HepG2 (cell line): Measurements from ENCODE around the gene TEF. TPM values are rescaled to one million over a fixed set of nuclear protein-coding genes. Genes with fewer than 3 reads are reported as not detected.

ENCODE experiments used
- ATF6 ChIP-seq: sonication (generic); formaldehyde crosslinking; conservative IDR thresholded peaks from 2 replicates; pipeline ENCODE4 v1.4.0; 2020; ENCODE audit warnings: missing genetic modification reagents
- BATF2 ChIP-seq: sonication (generic); formaldehyde crosslinking; IDR thresholded peaks from 2 replicates; pipeline ENCODE4 v1.8.0; 2022; ENCODE audit warnings: mild to moderate bottlenecking, missing genetic modification reagents, moderate library complexity
- CBX5 ChIP-seq: sonication (generic); formaldehyde crosslinking; IDR thresholded peaks from 2 replicates; pipeline ENCODE4 v1.4.0; 2020; ENCODE audit warnings: missing genetic modification reagents, borderline replicate concordance
- HDAC2 ChIP-seq: sonication (generic); formaldehyde crosslinking; IDR thresholded peaks from 2 replicates; pipeline ENCODE4 v1.4.0; 2020; ENCODE audit warnings: missing genetic modification reagents
- HOXA3 ChIP-seq: sonication (generic); formaldehyde crosslinking; IDR thresholded peaks from 2 replicates; pipeline ENCODE4 v1.5.0; 2020; ENCODE audit warnings: missing genetic modification reagents
- JARID2 ChIP-seq: sonication (generic); formaldehyde crosslinking; IDR thresholded peaks from 2 replicates; pipeline ENCODE4 v1.8.1; 2023; ENCODE audit warnings: missing genetic modification reagents, inconsistent platforms; ENCODE audit not compliant: insufficient replicate concordance
- MAX ChIP-seq: IDR thresholded peaks from 2 replicates; pipeline ENCODE4 v1.6.1; 2012; ENCODE audit warnings: inconsistent platforms
- SAFB2 ChIP-seq: sonication (generic); formaldehyde crosslinking; IDR thresholded peaks from 2 replicates; pipeline ENCODE4 v1.5.1; 2020; ENCODE audit warnings: missing genetic modification reagents, low read depth, mild to moderate bottlenecking, borderline replicate concordance
- SNAI1 ChIP-seq: sonication (generic); formaldehyde crosslinking; IDR thresholded peaks from 2 replicates; pipeline ENCODE4 v1.5.0; 2020; ENCODE audit warnings: mild to moderate bottlenecking, missing genetic modification reagents, borderline replicate concordance
- TGIF2 ChIP-seq: IDR thresholded peaks from 2 replicates; pipeline ENCODE4 v1.6.1; 2016; ENCODE audit warnings: control low read depth, missing compliant biosample characterization
- YY1 ChIP-seq: IDR thresholded peaks from 2 replicates; pipeline ENCODE4 v1.6.1; 2011; ENCODE audit warnings: low read length, low read depth, moderate library complexity, mild to moderate bottlenecking; ENCODE audit not compliant: insufficient read depth, insufficient replicate concordance
- ZBED4 ChIP-seq: sonication (generic); formaldehyde crosslinking; IDR thresholded peaks from 2 replicates; pipeline ENCODE4 v1.4.0; 2020; ENCODE audit warnings: missing genetic modification reagents, borderline replicate concordance
- ZNF136 ChIP-seq: sonication (generic); formaldehyde crosslinking; IDR thresholded peaks from 2 replicates; pipeline ENCODE4 v1.8.1; 2022; ENCODE audit warnings: low read depth, mild to moderate bottlenecking, moderate library complexity, missing genetic modification reagents
- ZNF225 ChIP-seq: sonication (generic); formaldehyde crosslinking; IDR thresholded peaks from 2 replicates; pipeline ENCODE4 v1.4.0; 2020; ENCODE audit warnings: mild to moderate bottlenecking, missing genetic modification reagents
- ZNF263 ChIP-seq: sonication (generic); formaldehyde crosslinking; IDR thresholded peaks from 2 replicates; pipeline ENCODE4 v1.4.0; 2020; ENCODE audit warnings: missing genetic modification reagents
- ZNF30 ChIP-seq: sonication (generic); formaldehyde crosslinking; IDR thresholded peaks from 2 replicates; pipeline ENCODE4 v1.5.0; 2020; ENCODE audit warnings: mild to moderate bottlenecking, missing genetic modification reagents
- ZNF430 ChIP-seq: sonication (generic); formaldehyde crosslinking; IDR thresholded peaks from 2 replicates; pipeline ENCODE4 v1.9.0; 2021; ENCODE audit warnings: mild to moderate bottlenecking, missing genetic modification reagents
- ZNF709 ChIP-seq: sonication (generic); formaldehyde crosslinking; IDR thresholded peaks from 2 replicates; pipeline ENCODE4 v1.5.0; 2020; ENCODE audit warnings: mild to moderate bottlenecking, missing genetic modification reagents
- ZNF83 ChIP-seq: sonication (generic); formaldehyde crosslinking; IDR thresholded peaks from 2 replicates; pipeline ENCODE4 v1.4.0; 2020; ENCODE audit warnings: missing genetic modification reagents, mild to moderate bottlenecking, borderline replicate concordance
- polyA plus RNA-seq, 8 experiments: library from polyadenylated mRNA; depleted of rRNA in 3 of 8; stranded (reverse) in 7 of 8; unstranded in 1 of 8; fragments of >200 nt; fragmentation: Illumina TruSeq in 4 of 8; extraction: Trizol in 4 of 8; gene quantifications; 2 replicates each; pipeline versions ENCODE4 v1.2.1 to v1.2.3, GENCODE V29; 2011 to 2016; ENCODE audit warnings: low read depth in 4 of 8, missing spikeins in 1 of 8, mixed read lengths in 1 of 8; ENCODE audit not compliant: insufficient read depth in 1 of 8
- total RNA-seq, 5 experiments: library from RNA; depleted of rRNA; stranded (reverse); fragments of >200 nt; fragmentation: Illumina TruSeq; extraction: Trizol; gene quantifications; 2 replicates each; pipeline ENCODE4 v1.2.3, GENCODE V29; 2016; ENCODE audit warnings: low read depth in 1 of 5

The TEF gene
- total and polyA plus RNA-seq, 2 of the 13 experiments (the other 11 are each of a cell fraction or from before 2014, with no cell fraction given) = 7.6 to 11.2 TPM

GRCh38 chr22:41367039-41367679 lies 14.6 kb upstream of the TEF start (continued):
- TF ChIP-seq SAFB2 (CRISPR knock-in tag) = 0 out of 2 replicates have a peak, but pooled peaks have one; percentile 69
- peak; percentile 35; the same call in 1 of the 2 replicates for TF ChIP-seq HOXA3
- TF ChIP-seq ZNF136 (CRISPR knock-in tag) = no peak
- no peak for TF ChIP-seq JARID2 (CRISPR knock-in tag)
- TF ChIP-seq ATF6 (CRISPR knock-in tag) = no peak
- 0 out of 2 replicates have a peak, but pooled peaks have one; percentile 63 for TF ChIP-seq ZNF83 (CRISPR knock-in tag)
- peak; percentile 84; the same call in 1 of the 2 replicates for TF ChIP-seq TGIF2 (CRISPR knock-in tag)
- TF ChIP-seq ZNF709 (CRISPR knock-in tag) = peak; percentile 68; the same call in 1 of the 2 replicates
- 0 out of 2 replicates have a peak, but pooled peaks have one; percentile 22 for TF ChIP-seq BATF2
- TF ChIP-seq YY1 = peak; percentile 38
- peak; percentile 54; the same call in 1 of the 2 replicates for TF ChIP-seq HDAC2 (CRISPR knock-in tag)
- TF ChIP-seq ZNF263 (CRISPR knock-in tag) = peak; percentile 63; the same call in 1 of the 2 replicates
- peak; percentile 35; the same call in 1 of the 2 replicates for TF ChIP-seq ZBED4 (CRISPR knock-in tag)
- no peak for TF ChIP-seq ZNF225 (CRISPR knock-in tag)
- TF ChIP-seq ZNF430 = peak; percentile 79; the same call in 1 of the 2 replicates
- TF ChIP-seq CBX5 (CRISPR knock-in tag) = peak; percentile 24; the same call in 1 of the 2 replicates
- TF ChIP-seq SNAI1 = no peak
- peak; percentile 97 for TF ChIP-seq MAX
- TF ChIP-seq ZNF30 = no peak
